Coronary artery (tissue), 2 donors: ENCODE results near the gene ZNRF2.
"Not testable (repeated sequence)": the region's sequence is repeated elsewhere in the genome, so short reads cannot be mapped to it uniquely, and the experiment has no call there.

Source experiments
- DNase-seq: peaks from one replicate; pipeline ENCODE4 v3.0.0-alpha.2; 2017; ENCODE audit warnings: low spot score
- H3K27ac ChIP-seq, 2 donors: fragments of 200-600 bp; sonication (generic); one replicate each; pipeline ENCODE4 v1.5.1; 2016 to 2019
- H3K4me3 ChIP-seq: fragments of 200-600 bp; sonication (generic); 2 replicates; pipeline ENCODE4 v1.5.1; 2016; ENCODE audit warnings: mild to moderate bottlenecking, moderate library complexity
- CTCF ChIP-seq: fragments of 200-600 bp; sonication (generic); IDR thresholded peaks from one replicate; pipeline ENCODE4 v1.5.1; 2019; ENCODE audit warnings: antibody characterized with exemption

Gene ZNRF2

GRCh38 chr7:30260246-30260768 is 24.1 kb upstream of the ZNRF2 start:
- DNase-seq, result no peak
- Histone ChIP-seq H3K4me3 (no peak overlapping the region), H3K27ac (no peak overlapping the region)
- TF ChIP-seq CTCF, result no peak

DNA sequence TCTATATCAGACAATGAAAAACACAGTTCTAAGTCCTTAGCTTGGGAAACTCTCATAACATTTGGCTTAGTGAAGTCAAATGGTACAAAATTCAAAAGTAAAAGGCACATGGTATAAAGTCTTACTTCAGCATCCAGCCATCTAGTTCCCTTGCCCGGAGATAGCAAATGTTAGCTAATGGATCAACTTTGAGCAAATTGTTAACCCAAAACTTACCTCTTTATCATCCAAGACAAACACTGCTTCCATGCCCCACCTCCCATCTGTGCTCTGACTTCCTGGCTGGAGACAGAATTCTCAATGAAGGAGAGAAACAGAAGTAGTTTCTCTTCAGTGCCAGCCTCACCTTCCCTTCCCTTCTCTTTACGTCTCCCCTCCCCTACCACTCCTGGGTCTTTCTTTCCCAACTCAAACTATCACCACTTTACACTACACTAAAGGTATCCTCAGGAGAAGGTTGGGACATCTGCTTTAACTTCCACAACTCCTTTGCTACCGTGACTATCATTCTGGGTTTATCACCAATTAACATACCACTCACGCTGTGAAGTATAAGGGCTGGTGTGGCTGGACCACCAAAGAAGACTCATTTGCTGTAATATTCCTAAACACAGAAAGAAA is 21.2 kb upstream of the ZNRF2 start:
- H3K4me3 ChIP-seq, result no peak overlapping the region
- TF ChIP-seq CTCF, result no peak
- no peak for DNase-seq
- H3K27ac ChIP-seq, result no peak overlapping the region

GRCh38 chr7:30264052-30264451 is 20.3 kb upstream of the ZNRF2 start:
- Histone ChIP-seq H3K27ac (no peak overlapping the region), H3K4me3 (no peak overlapping the region)
- no peak for TF ChIP-seq CTCF
- DNase-seq, result no peak

- not testable (repeated sequence) for H3K27ac ChIP-seq, DNase-seq, H3K4me3 ChIP-seq
These were observed 19.2 kb upstream of the ZNRF2 start for GRCh38 chr7:30265189-30265588.

DNA sequence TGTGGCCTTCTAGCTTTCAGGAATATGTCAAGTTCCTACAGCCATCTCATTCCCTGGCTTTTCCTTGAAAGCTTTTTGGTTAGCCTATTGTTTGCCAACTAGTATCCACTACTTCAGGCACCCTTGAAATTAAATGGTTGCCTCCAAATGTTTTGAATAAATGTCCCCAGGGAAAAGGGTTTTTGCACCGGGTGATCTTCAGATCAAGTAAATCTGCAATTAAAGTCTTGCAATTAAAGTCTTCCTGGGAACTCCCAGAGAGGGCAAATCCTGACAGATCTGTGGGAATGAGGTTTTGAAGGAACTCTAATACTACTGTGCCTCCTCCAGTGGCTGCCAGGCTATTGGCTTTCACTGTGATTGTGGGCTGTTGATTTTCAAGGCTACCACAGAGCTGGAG is 17.7 kb upstream of the ZNRF2 start:
- no peak overlapping the region for H3K4me3 ChIP-seq
- DNase-seq, result no peak
- H3K27ac ChIP-seq, result no peak overlapping the region
- TF ChIP-seq CTCF, result no peak

- Histone ChIP-seq H3K4me3 (no peak overlapping the region), H3K27ac (no peak overlapping the region)
- TF ChIP-seq CTCF, result no peak
- DNase-seq, result no peak
These were observed 15.8 kb upstream of the ZNRF2 start for GRCh38 chr7:30268586-30268985.

DNA sequence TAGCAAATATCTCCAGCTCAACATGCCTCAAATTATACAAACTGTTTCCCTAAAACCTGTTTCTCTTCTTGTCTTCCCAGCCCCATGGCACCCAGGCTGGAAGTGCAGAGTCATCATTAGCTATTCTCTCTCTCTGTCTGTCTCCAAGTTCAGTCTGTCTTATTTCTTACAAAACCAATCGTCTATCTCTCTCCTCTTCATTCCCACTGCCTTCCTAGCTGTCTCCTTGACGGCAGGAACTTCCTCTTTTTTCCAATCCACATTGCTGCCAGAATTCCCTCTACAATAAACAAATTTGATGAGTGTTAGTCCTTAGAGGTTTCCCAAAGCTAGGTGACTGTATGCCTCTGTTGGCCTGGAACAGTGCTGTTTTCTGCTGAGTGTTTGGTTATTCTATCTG is 14.9 kb upstream of the ZNRF2 start:
- H3K4me3 ChIP-seq, result no peak overlapping the region
- TF ChIP-seq CTCF, result no peak
- H3K27ac ChIP-seq, result no peak overlapping the region
- DNase-seq, result no peak
